Activated gamma-delta T cell treated with anti-CD3 and anti-CD28 coated beads, Interleukin-2, amount 50 U/mL, for 16 hours (primary cell): ENCODE measurements around the gene GRAP2.
"Not testable (repeated sequence)": the region's sequence is repeated elsewhere in the genome, so short reads cannot be mapped to it uniquely, and the experiment has no call there.

Experiments used
- DNase-seq: peaks from one replicate; pipeline ENCODE4 v3.0.0-alpha.2; 2020; ENCODE audit warnings: low read depth

The GRAP2 gene

GRCh38 chr22:39897841-39898240 lies 3.0 kb upstream of the GRAP2 start:
- DNase-seq = no peak

DNA sequence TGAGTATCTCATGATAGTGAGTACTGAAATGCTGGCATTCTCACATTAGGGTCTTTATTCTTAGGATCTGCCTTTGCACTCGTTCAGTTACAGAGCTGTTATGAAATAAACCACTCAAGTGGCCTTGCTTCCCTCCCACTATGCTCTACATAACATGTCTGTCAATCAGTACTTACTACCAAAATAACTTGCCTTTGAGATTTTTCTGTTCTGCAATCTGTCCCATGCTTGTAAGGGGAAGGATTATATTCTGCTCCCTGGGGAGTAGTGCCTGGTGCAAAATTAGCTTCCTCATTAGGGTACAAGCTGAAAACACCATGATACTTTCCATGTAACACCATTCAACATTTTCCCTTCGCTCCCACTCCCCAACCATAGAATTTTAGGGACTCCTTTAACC lies 1.9 kb upstream of the GRAP2 start:
- no peak for DNase-seq

GRCh38 chr22:39901565-39902146 lies 772 bp downstream of the GRAP2 start:
- DNase-seq = no peak

GRCh38 chr22:39904024-39904423 lies 3.1 kb downstream of the GRAP2 start:
- DNase-seq = not testable (repeated sequence)

DNA sequence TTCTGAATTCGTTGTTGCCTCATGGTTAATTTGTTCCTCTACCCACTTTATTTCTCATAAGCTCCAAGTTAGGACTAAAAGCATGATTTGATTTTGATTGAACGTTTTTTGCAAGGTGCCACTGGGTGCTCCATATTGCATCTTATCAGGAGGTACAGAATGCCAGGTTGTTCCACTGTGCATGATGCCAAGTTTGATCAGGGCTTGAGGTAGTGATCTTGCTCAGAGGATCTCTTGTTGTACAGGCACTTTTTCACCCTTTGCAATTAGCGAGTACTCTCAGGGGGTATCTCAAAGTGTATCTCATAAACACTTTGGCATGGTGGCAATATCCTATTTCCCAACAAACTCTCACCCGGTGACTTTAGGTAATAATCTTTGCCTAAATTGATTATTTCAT lies 4.0 kb downstream of the GRAP2 start:
- no peak for DNase-seq

DNA sequence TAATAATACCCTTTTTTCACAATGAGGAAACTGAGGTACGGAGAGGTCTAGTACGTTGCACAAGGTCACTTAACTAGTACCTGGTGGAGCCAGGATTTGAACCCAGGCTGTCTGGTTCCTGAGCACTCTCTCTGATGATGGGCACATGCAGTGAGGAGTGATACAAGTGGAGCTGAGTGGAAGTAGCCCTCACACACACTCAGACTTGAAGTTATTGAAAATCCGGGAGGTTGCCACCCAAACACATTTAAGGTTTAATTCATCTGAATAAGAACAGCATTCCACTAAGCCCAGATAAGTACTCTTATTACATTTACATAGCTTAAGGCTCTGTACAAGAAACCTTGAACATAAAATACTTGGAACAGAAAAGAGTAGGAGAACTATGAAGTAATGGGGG lies 4.8 kb downstream of the GRAP2 start:
- DNase-seq = no peak

GRCh38 chr22:39906207-39906606 lies 5.3 kb downstream of the GRAP2 start:
- no peak for DNase-seq

- DNase-seq = no peak
Observed at GRCh38 chr22:39907047-39907446, 6.2 kb downstream of the GRAP2 start.

DNA sequence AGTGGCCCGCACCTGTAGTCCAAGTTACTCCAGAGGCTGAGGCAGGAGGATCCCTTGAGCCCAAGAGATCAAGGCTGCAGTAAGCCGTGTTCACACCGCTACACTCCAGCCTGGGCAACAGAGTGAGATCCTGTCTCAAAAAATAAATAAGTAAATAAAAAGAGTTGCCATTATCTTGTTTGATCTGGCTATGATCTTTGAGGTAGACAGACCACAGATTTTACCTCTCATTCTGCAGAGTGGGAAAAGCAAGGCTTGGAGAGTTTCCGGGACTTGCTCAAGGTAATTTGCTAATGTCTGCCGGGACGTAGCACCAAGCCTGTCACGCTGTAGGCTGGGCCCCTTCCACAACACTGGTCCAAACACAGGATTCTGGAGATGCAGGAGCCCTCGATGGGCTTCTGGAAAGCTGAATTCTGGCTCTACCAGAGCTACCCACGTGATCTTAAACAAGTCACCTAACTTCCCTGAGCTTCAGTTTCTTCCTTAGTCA lies 6.8 kb downstream of the GRAP2 start:
- DNase-seq = no peak

DNA sequence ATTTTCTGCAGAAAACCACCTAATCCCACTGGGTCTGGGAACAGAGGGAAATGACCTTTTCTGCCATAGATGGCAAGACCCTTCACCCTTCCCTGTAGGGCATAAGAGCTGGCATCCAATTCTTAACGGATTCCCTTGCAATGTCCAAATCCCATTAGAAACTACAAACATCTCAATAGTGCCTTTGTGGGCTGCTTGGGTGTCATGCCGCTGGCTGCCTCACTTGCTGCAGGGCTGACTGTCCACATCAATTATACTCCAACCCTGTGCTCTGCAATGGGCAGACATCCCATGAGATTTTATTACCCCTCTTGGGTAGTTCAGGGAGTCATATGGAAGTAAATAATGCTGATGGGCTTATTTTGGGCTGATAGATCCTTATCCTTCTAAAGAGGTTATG lies 7.3 kb downstream of the GRAP2 start:
- no peak for DNase-seq

GRCh38 chr22:39908737-39909136 lies 7.9 kb downstream of the GRAP2 start:
- DNase-seq = no peak

- no peak for DNase-seq
Observed at GRCh38 chr22:39910876-39911613, 10.2 kb downstream of the GRAP2 start.

- DNase-seq = no peak
Observed at GRCh38 chr22:39913321-39913720, 12.4 kb downstream of the GRAP2 start.

- DNase-seq = no peak
Observed at GRCh38 chr22:39913886-39914285, 13.0 kb downstream of the GRAP2 start.

- DNase-seq = no peak
Observed at GRCh38 chr22:39914584-39914983, 13.7 kb downstream of the GRAP2 start.

DNA sequence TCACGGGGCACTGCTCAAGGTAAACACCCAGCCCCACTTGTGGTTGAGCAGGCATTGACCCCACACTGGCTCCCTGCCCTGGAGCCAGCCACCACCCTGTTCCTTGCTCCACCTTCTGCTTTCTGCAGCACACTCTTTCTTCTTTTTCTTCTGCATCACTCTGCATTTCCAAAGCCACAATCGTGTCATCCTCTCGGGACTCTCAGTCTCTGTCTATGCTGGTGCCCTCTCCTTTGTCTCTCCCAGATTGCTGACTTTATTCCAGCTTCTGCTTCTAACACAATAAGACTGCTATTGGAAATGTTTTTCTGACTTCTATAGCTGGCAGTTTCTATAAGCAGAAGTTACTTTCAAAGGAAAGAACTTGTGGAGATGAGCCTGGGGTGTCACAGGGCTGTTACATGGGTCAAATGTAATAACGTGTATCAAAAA lies 14.4 kb downstream of the GRAP2 start:
- DNase-seq = no peak

- DNase-seq = no peak
Observed at GRCh38 chr22:39916496-39916895, 15.6 kb downstream of the GRAP2 start.

GRCh38 chr22:39917197-39917643 lies 16.3 kb downstream of the GRAP2 start:
- no peak for DNase-seq

- no peak for DNase-seq
Observed at GRCh38 chr22:39917776-39918495, 17.1 kb downstream of the GRAP2 start.

DNA sequence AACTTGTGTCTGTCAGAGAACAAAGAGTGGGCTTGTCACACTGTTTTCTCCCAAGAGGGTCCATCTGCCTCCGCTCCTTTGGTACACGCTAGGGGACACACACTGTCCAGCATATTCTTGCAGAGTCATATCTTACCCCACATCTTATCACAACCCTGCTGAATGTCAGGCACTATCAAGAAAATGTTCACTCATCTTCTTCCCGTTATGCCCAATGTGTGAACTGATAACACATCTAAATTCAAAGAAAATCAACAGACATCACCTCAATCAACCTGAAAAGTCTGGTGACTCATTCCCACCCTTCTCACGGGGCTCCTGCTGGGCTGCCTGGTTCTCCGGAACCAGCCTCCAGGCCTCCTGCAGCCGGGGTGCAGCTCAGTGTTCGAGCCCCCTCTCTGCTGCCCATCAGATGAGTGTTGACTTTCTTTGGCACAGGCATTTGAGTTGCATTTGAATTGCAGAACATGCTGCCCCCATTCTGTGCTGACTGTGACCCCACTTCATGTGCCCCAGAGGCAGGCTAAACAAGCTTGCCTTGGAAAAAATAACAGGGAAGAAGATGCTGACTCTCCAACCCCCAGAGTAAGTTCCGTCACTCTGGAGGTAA lies 19.4 kb downstream of the GRAP2 start:
- peak; percentile 45 for DNase-seq

DNA sequence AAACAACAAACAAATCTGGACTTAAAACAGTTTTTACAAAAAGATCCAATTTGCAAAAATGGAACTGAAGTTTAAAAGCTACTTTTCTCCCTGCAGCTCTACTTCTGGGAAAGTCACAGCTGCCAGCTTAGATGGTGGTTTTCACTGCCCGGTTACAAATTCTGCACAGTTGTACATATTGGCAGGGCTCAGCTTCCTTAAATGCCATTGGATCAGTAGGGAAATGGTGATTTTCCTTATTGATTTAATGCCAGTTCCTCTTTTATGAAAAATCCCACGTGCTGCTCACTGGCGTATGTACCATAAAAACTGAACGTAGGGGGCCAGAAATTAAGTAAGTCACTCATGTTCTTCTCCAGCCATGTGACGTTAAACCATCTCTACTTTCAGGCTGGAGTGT lies 22.8 kb downstream of the GRAP2 start:
- no peak for DNase-seq

- no peak for DNase-seq
Observed at GRCh38 chr22:39924286-39924685, 23.4 kb downstream of the GRAP2 start.

- DNase-seq = no peak
Observed at GRCh38 chr22:39925273-39925672, 24.4 kb downstream of the GRAP2 start.
